ENCODE results near the gene SLC5A8.

SLC5A8 gene

DNA sequence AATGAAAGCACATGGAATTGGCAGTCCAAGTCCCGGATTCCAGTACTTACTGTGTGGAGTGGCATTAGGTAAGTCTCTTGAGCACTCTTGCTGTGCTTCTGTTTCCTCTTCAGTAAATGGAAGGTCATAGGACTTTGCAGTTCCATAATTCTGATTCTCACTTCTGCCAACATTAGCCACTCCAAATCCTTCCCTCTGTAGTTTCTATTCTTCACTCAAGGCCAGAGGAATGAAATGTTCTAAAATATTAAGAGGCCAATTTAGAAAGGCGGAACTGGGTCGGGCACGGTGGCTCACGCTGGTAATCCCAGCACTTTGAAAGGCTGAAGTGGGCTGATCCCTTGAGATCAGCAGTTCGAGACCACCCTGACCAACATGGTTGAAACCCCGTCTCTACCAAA lies 19.8 kb upstream of the SLC5A8 start:
- TF ChIP-seq, protein P1, sequence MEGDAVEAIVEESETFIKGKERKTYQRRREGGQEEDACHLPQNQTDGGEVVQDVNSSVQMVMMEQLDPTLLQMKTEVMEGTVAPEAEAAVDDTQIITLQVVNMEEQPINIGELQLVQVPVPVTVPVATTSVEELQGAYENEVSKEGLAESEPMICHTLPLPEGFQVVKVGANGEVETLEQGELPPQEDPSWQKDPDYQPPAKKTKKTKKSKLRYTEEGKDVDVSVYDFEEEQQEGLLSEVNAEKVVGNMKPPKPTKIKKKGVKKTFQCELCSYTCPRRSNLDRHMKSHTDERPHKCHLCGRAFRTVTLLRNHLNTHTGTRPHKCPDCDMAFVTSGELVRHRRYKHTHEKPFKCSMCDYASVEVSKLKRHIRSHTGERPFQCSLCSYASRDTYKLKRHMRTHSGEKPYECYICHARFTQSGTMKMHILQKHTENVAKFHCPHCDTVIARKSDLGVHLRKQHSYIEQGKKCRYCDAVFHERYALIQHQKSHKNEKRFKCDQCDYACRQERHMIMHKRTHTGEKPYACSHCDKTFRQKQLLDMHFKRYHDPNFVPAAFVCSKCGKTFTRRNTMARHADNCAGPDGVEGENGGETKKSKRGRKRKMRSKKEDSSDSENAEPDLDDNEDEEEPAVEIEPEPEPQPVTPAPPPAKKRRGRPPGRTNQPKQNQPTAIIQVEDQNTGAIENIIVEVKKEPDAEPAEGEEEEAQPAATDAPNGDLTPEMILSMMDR (IDR thresholded peaks at IDR 0.05; ENCODE audit: low read length): no peak
- TF ChIP-seq EZH2 (IDR thresholded peaks at IDR 0.05; ENCODE audit: borderline replicate concordance, low read length): no peak
- no peaks in the 10 kb centered on the region for H3K79me2 ChIP-seq (ENCODE audit: insufficient read depth, low read length)
- H3K4me2 ChIP-seq (ENCODE audit: low read length): no peak overlapping the region
- no peaks in the 10 kb centered on the region for H3K4me1 ChIP-seq (ENCODE audit: insufficient read depth, low read length, severe bottlenecking)
- no peaks in the 10 kb centered on the region for H3F3A ChIP-seq (ENCODE audit: insufficient read depth, low read length)
- H2AFZ ChIP-seq (ENCODE audit: low read length): no peak overlapping the region
- no peak overlapping the region for H3K9ac ChIP-seq (ENCODE audit: low read length)
- no peaks in the 10 kb centered on the region for H4K20me1 ChIP-seq (ENCODE audit: insufficient read depth, low read length)
- H3K36me3 ChIP-seq (ENCODE audit: insufficient read depth, low read length): no peaks in the 10 kb centered on the region
- H3K27ac ChIP-seq (ENCODE audit: low read depth, low read length, poor library complexity, severe bottlenecking): no peak overlapping the region
- no peaks in the 10 kb centered on the region for H3K27me3 ChIP-seq (ENCODE audit: insufficient read depth, low read length)
- no peaks in the 10 kb centered on the region for H3K9me3 ChIP-seq (ENCODE audit: low read length)
- no peaks in the 10 kb centered on the region for H3K9me2 ChIP-seq (ENCODE audit: low read depth, low read length)
- H3K4me3 ChIP-seq (ENCODE audit: low read depth, low read length, poor library complexity, severe bottlenecking): no peak overlapping the region

DNA sequence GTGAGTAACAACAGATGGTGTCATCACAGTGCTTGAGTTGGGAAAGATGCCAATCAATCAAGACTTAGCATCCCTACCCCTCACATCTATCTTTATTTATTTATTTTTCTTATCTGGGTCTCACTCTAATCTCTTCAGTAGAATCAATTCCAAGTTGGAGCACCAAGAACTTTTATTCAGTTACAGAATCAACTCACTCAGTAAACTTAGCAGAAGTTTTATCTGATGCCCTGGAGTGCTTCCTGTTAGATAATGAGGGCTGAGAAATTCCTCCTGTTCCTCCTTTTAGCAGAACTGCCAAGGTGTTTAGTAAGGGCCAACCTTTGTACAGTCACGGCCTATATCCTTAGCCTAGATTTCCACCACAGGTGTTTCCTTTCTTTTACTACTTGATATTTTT lies 11.3 kb upstream of the SLC5A8 start:
- Histone ChIP-seq H3K79me2 (ENCODE audit: insufficient read depth, low read length) (no peaks in the 10 kb centered on the region), H3F3A (ENCODE audit: insufficient read depth, low read length) (no peaks in the 10 kb centered on the region), H3K4me3 (ENCODE audit: low read depth, low read length, poor library complexity, severe bottlenecking) (no peak overlapping the region), H3K36me3 (ENCODE audit: insufficient read depth, low read length) (no peaks in the 10 kb centered on the region), H3K27ac (ENCODE audit: low read depth, low read length, poor library complexity, severe bottlenecking) (no peak overlapping the region), H3K4me1 (ENCODE audit: insufficient read depth, low read length, severe bottlenecking) (no peaks in the 10 kb centered on the region), H2AFZ (ENCODE audit: low read length) (no peak overlapping the region), H4K20me1 (ENCODE audit: insufficient read depth, low read length) (no peaks in the 10 kb centered on the region), H3K4me2 (ENCODE audit: low read length) (no peak overlapping the region), H3K9ac (ENCODE audit: low read length) (no peak overlapping the region), H3K27me3 (ENCODE audit: insufficient read depth, low read length) (no peaks in the 10 kb centered on the region), H3K9me3 (ENCODE audit: low read length) (0 out of 2 replicates have a peak, but pooled peaks cover 3% of the 10 kb centered on the region), H3K9me2 (ENCODE audit: low read depth, low read length) (no peaks in the 10 kb centered on the region)
- TF ChIP-seq, protein P1 (IDR thresholded peaks at IDR 0.05; ENCODE audit: low read length): no peak
- TF ChIP-seq EZH2 (IDR thresholded peaks at IDR 0.05; ENCODE audit: borderline replicate concordance, low read length): no peak

DNA sequence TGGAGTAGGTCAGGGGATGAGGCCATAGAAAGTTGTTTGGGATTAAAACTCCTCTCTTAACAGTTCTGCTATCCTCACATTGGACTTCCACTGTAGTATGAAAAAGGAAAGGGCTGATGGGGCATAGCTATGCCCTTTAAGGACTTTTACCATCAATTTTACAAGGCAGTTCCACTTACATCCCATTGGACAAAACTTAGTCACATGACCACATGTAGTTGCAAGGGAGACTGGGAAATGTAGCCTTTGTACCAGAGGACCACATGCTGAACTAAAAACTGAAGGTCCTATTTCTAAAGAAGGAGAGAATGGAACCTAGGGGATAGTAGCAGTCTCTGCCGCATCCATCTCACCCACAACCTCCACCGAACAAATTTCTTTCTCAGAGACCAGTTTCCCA lies 6.8 kb upstream of the SLC5A8 start:
- no peak overlapping the region for H3K4me3 ChIP-seq (ENCODE audit: low read depth, low read length, poor library complexity, severe bottlenecking)
- H3K4me2 ChIP-seq (ENCODE audit: low read length): no peak overlapping the region
- no peaks in the 10 kb centered on the region for H3K79me2 ChIP-seq (ENCODE audit: insufficient read depth, low read length)
- no peaks in the 10 kb centered on the region for H3F3A ChIP-seq (ENCODE audit: insufficient read depth, low read length)
- no peak for TF ChIP-seq EZH2 (IDR thresholded peaks at IDR 0.05; ENCODE audit: borderline replicate concordance, low read length)
- TF ChIP-seq, protein P1 (IDR thresholded peaks at IDR 0.05; ENCODE audit: low read length): no peak
- 0 out of 2 replicates have a peak, but pooled peaks cover 3% of the 10 kb centered on the region for H3K9me3 ChIP-seq (ENCODE audit: low read length)
- H3K36me3 ChIP-seq (ENCODE audit: insufficient read depth, low read length): no peaks in the 10 kb centered on the region
- no peak overlapping the region for H3K27ac ChIP-seq (ENCODE audit: low read depth, low read length, poor library complexity, severe bottlenecking)
- no peaks in the 10 kb centered on the region for H3K27me3 ChIP-seq (ENCODE audit: insufficient read depth, low read length)
- no peaks in the 10 kb centered on the region for H3K9me2 ChIP-seq (ENCODE audit: low read depth, low read length)
- no peaks in the 10 kb centered on the region for H3K4me1 ChIP-seq (ENCODE audit: insufficient read depth, low read length, severe bottlenecking)
- no peaks in the 10 kb centered on the region for H4K20me1 ChIP-seq (ENCODE audit: insufficient read depth, low read length)
- H3K9ac ChIP-seq (ENCODE audit: low read length): no peak overlapping the region
- no peak overlapping the region for H2AFZ ChIP-seq (ENCODE audit: low read length)

Data from OCI-LY1 (cell line).